HL-60 (cell line): ENCODE data around the gene MMP3.

Experiments
- DNase-seq, 2 experiments: peaks; one replicate each; pipeline ENCODE4 v3.0.0-alpha.2; 2010 to 2020; ENCODE audit warnings: low read depth in 1 of 2, low spot score in 1 of 2
- H3K27ac ChIP-seq: fragments of 250-450 bp; sonication (Bioruptor Pico); replicated peaks from 2 replicates; pipeline ENCODE4 v1.5.1; 2020; ENCODE audit warnings: mild to moderate bottlenecking, moderate library complexity
- H3K27me3 ChIP-seq: fragments of 250-450 bp; sonication (Bioruptor Pico); 2 replicates; pipeline ENCODE4 v1.5.1; 2021; ENCODE audit warnings: mild to moderate bottlenecking, moderate library complexity; ENCODE audit not compliant: insufficient read depth, poor library complexity, severe bottlenecking
- H3K4me3 ChIP-seq: replicated peaks from 2 replicates; pipeline ENCODE4 v1.5.1; 2011; ENCODE audit warnings: mild to moderate bottlenecking, control low read depth, low read length; ENCODE audit not compliant: insufficient read depth
- CTCF ChIP-seq: IDR thresholded peaks from one replicate; pipeline ENCODE4 v1.5.1; 2011; ENCODE audit warnings: low read length, control low read depth, inconsistent platforms; ENCODE audit not compliant: insufficient read depth
- GABPA ChIP-seq: IDR thresholded peaks from 2 replicates; pipeline ENCODE4 v1.6.1; 2012; ENCODE audit warnings: low read depth
- POLR2AphosphoS5 ChIP-seq: IDR thresholded peaks from 2 replicates; pipeline ENCODE4 v1.6.1; 2012; ENCODE audit warnings: low read depth
- REST ChIP-seq: IDR thresholded peaks from 2 replicates; pipeline ENCODE4 v1.6.1; 2012; ENCODE audit warnings: low read depth; ENCODE audit not compliant: insufficient replicate concordance
- SPI1 ChIP-seq: IDR thresholded peaks from 2 replicates; pipeline ENCODE4 v1.6.1; 2012; ENCODE audit warnings: low read depth, mild to moderate bottlenecking, borderline replicate concordance

The MMP3 gene

DNA sequence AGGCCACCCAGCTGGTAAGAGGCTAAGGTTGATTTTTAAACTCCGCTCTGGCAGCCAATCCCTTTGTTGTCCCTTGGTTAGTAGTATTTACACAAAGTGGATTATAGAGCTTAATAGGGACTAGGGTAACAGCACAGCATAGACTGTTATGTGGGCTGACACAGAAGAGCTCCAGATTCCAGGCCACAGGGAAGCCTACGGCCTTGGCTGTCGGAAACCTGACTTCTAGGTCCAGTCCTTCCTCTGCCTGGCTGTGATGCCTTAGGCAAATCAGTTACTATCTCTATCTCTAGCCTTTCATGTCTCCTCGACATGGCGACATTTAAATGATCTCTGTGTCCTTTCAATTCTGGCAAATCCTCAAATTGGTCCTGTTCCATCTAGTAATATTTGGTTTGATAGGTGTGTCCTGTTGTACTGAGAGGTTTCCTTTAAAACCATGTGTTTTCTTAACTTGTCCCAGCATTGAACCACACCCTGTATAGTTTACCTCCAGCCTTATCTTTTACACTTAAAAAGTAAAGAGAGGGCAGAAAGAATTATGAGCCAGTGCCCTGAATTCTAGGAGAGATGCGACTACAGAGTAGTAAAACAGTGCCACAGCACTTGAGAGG is 49.6 kb downstream of the MMP3 start:
- no peak for DNase-seq
- TF ChIP-seq CTCF = no peak
- TF ChIP-seq POLR2AphosphoS5 = no peak
- TF ChIP-seq REST = no peak
- TF ChIP-seq SPI1 = no peak
- no peak for TF ChIP-seq GABPA
- no peak overlapping the region for H3K4me3 ChIP-seq
- peaks cover 2% of the 10 kb centered on the region for H3K27me3 ChIP-seq
- no peak overlapping the region for H3K27ac ChIP-seq

DNA sequence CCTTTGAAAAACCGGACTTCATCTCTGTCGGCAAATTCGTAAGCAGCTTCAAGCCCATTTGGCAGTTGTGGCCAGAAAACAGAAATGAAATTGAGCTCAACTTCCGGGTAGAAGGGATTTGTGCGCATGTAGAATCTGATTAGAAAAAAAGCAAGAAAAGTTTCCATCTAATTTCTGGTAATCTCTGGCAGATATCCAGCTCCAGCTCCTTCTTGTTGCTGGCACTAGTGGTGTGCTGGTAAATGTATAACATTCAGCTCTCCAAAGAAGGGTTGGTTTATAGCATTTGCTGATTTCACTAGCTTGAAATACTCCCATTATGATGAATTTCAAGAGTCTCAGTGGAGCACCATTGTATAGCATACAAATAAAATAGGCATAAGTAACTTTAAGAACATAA is 50.8 kb downstream of the MMP3 start:
- peaks cover 2% of the 10 kb centered on the region for H3K27me3 ChIP-seq
- no peak overlapping the region for H3K27ac ChIP-seq
- no peak for DNase-seq
- H3K4me3 ChIP-seq = no peak overlapping the region
- TF ChIP-seq GABPA = no peak
- no peak for TF ChIP-seq POLR2AphosphoS5
- no peak for TF ChIP-seq SPI1
- TF ChIP-seq REST = no peak
- no peak for TF ChIP-seq CTCF

- Histone ChIP-seq H3K4me3 (no peak overlapping the region), H3K27ac (no peak overlapping the region), H3K27me3 (peaks cover 2% of the 10 kb centered on the region)
- DNase-seq = no peak
- no peak for TF ChIP-seq SPI1
- no peak for TF ChIP-seq CTCF
- TF ChIP-seq REST = no peak
- no peak for TF ChIP-seq GABPA
- TF ChIP-seq POLR2AphosphoS5 = no peak
These were observed 52.0 kb downstream of the MMP3 start for GRCh38 chr11:102791271-102792036.
